ENCODE measurements around the gene MAP3K20.

The MAP3K20 gene

DNA sequence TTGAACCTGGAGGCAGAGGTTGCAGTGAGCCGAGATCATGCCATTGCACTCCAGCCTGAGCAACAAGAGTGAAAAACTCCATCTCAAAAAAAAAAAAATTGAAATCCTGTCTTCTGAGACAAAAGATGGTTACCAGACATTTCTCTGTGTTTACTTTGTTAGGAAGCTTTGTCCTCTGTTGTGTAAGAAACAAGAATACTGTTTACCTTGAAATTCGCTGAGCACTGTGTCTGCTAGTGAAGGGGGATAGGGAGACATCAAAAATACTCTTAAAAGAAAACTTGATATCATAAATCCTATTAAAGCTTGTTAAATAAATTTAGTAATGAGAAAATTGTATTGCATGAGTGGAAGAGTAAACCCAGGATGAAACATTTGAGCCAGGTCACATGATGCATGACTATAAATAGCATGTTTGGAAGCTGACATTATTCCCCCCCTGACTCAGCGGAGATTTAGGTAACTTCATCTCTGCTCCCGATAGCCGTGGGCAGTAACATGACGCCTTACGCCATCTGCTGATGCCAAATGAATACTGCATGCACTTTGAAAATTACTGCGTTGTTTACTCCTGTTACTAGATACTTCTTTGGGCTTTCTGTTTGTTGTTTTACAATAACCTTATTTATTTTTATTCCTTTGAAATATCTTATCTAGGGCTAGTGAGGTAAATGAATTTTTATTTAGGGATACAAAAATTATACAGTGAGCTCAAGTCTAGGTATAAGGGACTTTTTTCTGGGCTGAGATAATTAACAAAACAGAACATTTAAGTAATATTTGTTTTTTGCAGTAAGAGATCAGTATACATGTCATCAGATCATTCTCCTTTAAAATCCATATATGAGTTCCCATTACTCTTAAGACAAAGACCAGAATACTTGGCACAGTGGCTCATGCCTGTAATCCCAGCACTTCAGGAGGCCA, 134.9 kb downstream of the MAP3K20 start:
- Histone ChIP-seq H4K20me1 (no peaks in the 10 kb centered on the region; a peak in 1 of 22 replicates), H3K9me3 (replicated peaks in 1 of 11) (no peaks in the 10 kb centered on the region), H3K4me3 (no peak overlapping the region), H3K27ac (peak overlapping the region in 2 of 11 experiments; percentile 2 to 13; a peak in 1 of 22 replicates), H3K36me3 (peaks cover 12 to 73% (median 39%) of the 10 kb centered on the region in 11 experiments; a peak in 21 of 22 replicates), H3K4me2 (peak overlapping the region in 1 of 11 experiments; percentile 10; a peak in 1 of 22 replicates), H3K9ac (no peak overlapping the region), H3K4me1 (peaks cover 0 to 10% (median 0%) of the 10 kb centered on the region in 10 experiments; a peak in 1 of 20 replicates), H3K27me3 (no peaks in the 10 kb centered on the region)
- no peak for TF ChIP-seq Cebpa-rat (IDR thresholded peaks at IDR 0.05)

DNA sequence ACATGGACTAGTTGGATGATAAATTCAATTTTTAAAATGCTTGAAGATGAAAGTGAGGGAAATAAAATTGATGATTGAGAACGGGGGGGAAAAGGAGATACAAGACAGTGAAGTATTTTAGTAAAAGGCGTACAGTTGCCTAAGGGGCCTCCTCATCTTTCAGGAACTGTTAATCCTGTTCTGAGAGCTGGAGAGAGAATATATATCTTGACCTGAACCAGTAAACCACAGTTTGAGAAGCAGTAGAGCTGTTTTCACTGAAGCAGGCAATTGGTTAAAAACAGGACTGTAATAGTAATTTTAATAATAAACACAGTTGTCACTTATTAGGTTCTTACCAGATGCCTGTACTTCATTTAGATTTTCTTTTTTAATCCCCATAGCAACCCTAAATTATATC, 137.5 kb downstream of the MAP3K20 start:
- H3K4me2 ChIP-seq, result no peak overlapping the region
- H4K20me1 ChIP-seq, result no peaks in the 10 kb centered on the region
- peaks cover 1 to 11% (median 3%) of the 10 kb centered on the region in 10 experiments; a peak in 17 of 20 replicates for H3K4me1 ChIP-seq
- no peak overlapping the region for H3K27ac ChIP-seq
- no peak for TF ChIP-seq Cebpa-rat (IDR thresholded peaks at IDR 0.05)
- peaks cover 12 to 58% (median 35%) of the 10 kb centered on the region in 11 experiments; a peak in 19 of 22 replicates for H3K36me3 ChIP-seq
- no peak overlapping the region for H3K4me3 ChIP-seq
- H3K27me3 ChIP-seq, result no peaks in the 10 kb centered on the region
- no peak overlapping the region for H3K9ac ChIP-seq
- H3K9me3 ChIP-seq (replicated peaks in 1 of 11), result no peaks in the 10 kb centered on the region

DNA sequence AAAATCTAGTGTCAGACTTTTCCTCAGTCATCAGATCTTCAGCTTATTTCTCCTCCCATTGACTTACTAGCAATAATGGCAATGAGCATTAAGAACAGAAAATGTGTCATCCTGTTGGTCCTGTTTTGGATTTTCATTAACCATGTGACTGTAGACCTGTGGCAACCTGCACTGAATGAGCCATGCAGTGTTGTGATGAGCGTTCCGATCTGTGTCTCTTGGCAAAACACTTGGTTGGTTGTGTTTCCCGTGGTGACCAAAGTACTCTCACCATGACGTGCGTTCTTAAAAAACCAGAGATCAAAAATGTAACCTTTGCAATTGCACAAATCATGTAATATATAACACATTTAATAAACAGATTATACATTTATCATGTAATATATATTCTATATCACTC, 138.6 kb downstream of the MAP3K20 start:
- Histone ChIP-seq H3K4me2 (no peak overlapping the region), H3K4me1 (peaks cover 8 to 20% (median 12%) of the 10 kb centered on the region in 10 experiments; a peak in 19 of 20 replicates), H3K27ac (no peak overlapping the region), H3K27me3 (no peaks in the 10 kb centered on the region), H3K4me3 (no peak overlapping the region), H3K36me3 (peaks cover 12 to 57% (median 35%) of the 10 kb centered on the region in 11 experiments; a peak in 19 of 22 replicates), H3K9me3 (replicated peaks in 1 of 11) (no peaks in the 10 kb centered on the region), H3K9ac (no peak overlapping the region), H4K20me1 (no peaks in the 10 kb centered on the region)
- no peak for TF ChIP-seq Cebpa-rat (IDR thresholded peaks at IDR 0.05)

DNA sequence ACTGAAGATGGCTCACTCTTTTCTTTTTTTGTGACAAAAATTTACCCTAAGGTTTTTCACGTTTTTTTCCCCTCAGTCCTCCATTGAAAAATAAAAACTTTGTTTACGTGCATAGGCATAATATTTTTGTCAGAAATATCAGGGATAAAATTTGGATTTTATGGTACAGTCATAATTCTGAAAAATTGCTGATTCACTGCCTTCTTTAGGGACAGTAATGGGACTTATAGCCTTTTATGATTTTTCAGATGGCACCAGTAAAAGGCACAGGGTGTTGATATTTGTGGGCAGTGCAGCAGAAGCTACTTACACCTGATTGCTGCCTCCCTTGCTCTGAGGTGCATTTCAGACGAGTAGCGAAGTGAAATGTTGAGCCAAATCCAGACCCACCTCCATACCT, 139.7 kb downstream of the MAP3K20 start:
- Histone ChIP-seq H3K4me2 (no peak overlapping the region), H3K4me1 (peaks cover 8 to 16% (median 12%) of the 10 kb centered on the region in 10 experiments; a peak in 19 of 20 replicates), H3K27ac (no peak overlapping the region), H3K36me3 (peaks cover 6 to 47% (median 26%) of the 10 kb centered on the region in 11 experiments; a peak in 19 of 22 replicates), H4K20me1 (no peaks in the 10 kb centered on the region), H3K4me3 (no peak overlapping the region), H3K9ac (no peak overlapping the region), H3K9me3 (replicated peaks in 1 of 11) (no peaks in the 10 kb centered on the region), H3K27me3 (no peaks in the 10 kb centered on the region)
- TF ChIP-seq Cebpa-rat (IDR thresholded peaks at IDR 0.05), result no peak

DNA sequence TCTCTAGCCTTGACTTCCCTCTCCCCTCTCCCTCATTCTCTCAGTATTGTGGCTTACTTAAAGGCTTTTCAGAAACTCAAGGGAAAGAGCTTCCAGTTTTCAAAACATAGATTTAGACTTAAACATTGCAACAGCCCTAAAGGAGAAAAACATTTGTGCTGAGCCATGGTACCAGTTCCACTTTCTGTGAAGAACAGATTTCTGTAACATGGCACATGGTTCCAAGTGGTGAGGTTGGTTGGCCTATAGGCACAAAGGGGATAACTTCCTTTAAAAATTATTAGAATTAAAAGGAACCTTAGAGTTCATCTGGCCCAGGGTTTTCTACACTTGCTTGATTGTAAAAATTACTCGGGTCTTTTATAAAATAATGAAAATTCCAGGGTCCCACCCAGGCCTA, 140.4 kb downstream of the MAP3K20 start:
- no peak overlapping the region for H3K4me3 ChIP-seq
- TF ChIP-seq Cebpa-rat (IDR thresholded peaks at IDR 0.05), result no peak
- H4K20me1 ChIP-seq, result no peaks in the 10 kb centered on the region
- H3K27me3 ChIP-seq, result no peaks in the 10 kb centered on the region
- H3K36me3 ChIP-seq, result peaks cover 7 to 50% (median 28%) of the 10 kb centered on the region in 11 experiments; a peak in 20 of 22 replicates
- peaks cover 8 to 16% (median 12%) of the 10 kb centered on the region in 10 experiments; a peak in 19 of 20 replicates for H3K4me1 ChIP-seq
- H3K27ac ChIP-seq, result no peak overlapping the region
- H3K9ac ChIP-seq, result no peak overlapping the region
- H3K9me3 ChIP-seq (replicated peaks in 1 of 11), result no peaks in the 10 kb centered on the region
- H3K4me2 ChIP-seq, result no peak overlapping the region

DNA sequence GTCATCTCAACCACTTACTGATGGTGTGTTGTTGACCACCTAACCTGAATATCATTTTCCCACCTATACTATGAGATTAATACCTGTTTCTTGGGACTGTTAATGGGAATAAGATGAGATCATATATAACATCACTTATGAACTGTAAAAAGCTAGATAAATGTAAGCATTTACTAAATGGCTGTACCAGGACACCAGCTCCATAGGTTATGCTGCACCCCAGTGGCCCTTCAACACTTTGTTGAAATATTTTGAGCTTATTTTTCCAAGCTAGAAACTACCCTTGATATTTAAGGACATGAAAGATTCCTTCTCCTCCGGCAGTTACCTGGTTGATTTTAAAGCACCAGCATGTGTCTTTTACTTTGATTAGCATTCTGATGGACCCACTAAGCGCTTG, 141.0 kb downstream of the MAP3K20 start:
- no peak for TF ChIP-seq Cebpa-rat (IDR thresholded peaks at IDR 0.05)
- H3K4me3 ChIP-seq, result no peak overlapping the region

DNA sequence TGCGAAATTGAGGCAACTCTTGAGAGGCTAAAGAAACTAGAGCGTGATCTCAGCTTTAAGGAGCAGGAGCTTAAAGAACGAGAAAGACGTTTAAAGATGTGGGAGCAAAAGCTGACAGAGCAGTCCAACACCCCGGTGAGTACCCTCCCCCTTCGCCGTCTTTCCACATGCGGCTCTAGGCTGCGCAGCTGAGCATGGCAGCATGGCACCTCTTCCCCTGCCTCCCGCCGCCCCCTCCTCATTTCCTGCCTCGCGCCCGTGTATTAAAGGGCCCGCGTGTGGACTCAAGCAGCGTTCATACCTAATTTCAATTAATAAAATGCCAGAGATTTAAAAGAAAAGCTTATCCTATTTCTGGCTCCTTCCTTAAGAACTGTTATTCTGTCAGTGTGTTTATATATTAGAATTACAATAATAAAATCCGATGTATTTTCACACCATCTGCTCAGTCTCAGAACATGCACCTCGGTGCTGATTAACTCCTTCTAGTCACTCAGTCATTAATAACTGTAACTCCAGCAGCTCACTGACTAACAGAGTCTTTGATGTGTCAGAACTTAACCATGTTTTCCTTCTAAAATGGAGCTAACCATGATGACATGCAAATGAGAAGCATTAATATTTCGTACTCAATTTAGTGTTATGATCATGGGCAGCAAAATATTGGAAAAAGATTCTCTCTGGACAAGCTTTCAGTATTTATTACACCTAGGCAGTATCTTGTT, 141.6 kb downstream of the MAP3K20 start:
- H3K36me3 ChIP-seq, result peaks cover 3 to 50% (median 21%) of the 10 kb centered on the region in 11 experiments; a peak in 14 of 22 replicates
- no peak for TF ChIP-seq Cebpa-rat (IDR thresholded peaks at IDR 0.05)
- no peaks in the 10 kb centered on the region for H4K20me1 ChIP-seq
- no peak overlapping the region for H3K27ac ChIP-seq
- no peaks in the 10 kb centered on the region for H3K27me3 ChIP-seq
- peaks cover 8 to 16% (median 12%) of the 10 kb centered on the region in 10 experiments; a peak in 19 of 20 replicates for H3K4me1 ChIP-seq
- no peak overlapping the region for H3K4me3 ChIP-seq
- no peaks in the 10 kb centered on the region for H3K9me3 ChIP-seq (replicated peaks in 1 of 11)
- no peak overlapping the region for H3K9ac ChIP-seq
- H3K4me2 ChIP-seq, result no peak overlapping the region

More for the DNA sequence above, 141.0 kb downstream of the MAP3K20 start:
- no peaks in the 10 kb centered on the region for H3K27me3 ChIP-seq
- no peak overlapping the region for H3K9ac ChIP-seq
- peaks cover 8 to 16% (median 12%) of the 10 kb centered on the region in 10 experiments; a peak in 19 of 20 replicates for H3K4me1 ChIP-seq
- no peak overlapping the region for H3K4me2 ChIP-seq
- H3K36me3 ChIP-seq, result peaks cover 3 to 50% (median 26%) of the 10 kb centered on the region in 11 experiments; a peak in 15 of 22 replicates
- H3K27ac ChIP-seq, result no peak overlapping the region
- H3K9me3 ChIP-seq (replicated peaks in 1 of 11), result no peaks in the 10 kb centered on the region
- H4K20me1 ChIP-seq, result no peaks in the 10 kb centered on the region

DNA sequence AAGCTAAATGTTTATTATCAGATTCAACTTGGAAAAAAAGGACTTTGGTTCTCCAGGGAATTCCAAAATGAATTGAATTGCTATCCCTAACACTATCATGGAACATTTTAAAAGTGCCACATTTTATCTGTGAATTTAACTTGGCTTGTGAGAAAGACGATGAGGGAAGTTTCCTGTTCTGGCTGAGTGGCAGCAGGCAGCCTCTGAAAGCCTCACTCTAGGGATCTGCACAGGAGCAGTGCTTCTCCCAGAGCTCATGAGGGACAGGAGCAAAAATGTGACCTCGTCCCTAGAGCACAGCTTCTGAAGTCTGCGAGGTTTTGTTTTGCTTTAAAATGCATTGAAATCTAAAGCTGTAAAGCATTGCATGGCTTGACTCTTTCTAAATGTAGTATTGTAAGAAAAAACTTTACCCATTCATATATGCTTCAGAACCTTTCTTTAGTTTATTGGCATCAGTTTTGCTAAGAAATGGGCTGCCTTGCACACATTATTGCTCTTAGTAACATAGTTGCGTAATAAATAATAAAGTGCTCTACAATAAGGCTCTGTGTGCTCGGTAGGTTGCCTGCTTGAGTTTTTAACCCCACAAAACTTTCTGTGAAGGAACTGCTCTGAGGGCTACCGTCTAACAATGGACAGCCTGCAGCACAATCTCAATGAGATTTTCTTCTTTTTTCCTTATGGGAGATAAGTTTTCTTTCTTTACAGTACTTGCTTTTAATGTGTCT, 142.8 kb downstream of the MAP3K20 start:
- H3K36me3 ChIP-seq, result peaks cover 3 to 49% (median 20%) of the 10 kb centered on the region in 11 experiments; a peak in 14 of 22 replicates
- peak overlapping the region; percentile 7 to 46 (median 30); a peak in 15 of 22 replicates for H3K4me2 ChIP-seq
- peak in 8 of 11 experiments; percentile 40 to 92 (median 74); a peak in 14 of 22 replicates for TF ChIP-seq Cebpa-rat (IDR thresholded peaks at IDR 0.05)
- H3K27ac ChIP-seq, result 0 out of 22 replicates have a peak overlapping the region, but pooled peaks of 1 of the 11 experiments have one; percentile 14
- peaks cover 8 to 16% (median 12%) of the 10 kb centered on the region in 10 experiments; a peak in 19 of 20 replicates for H3K4me1 ChIP-seq
- H4K20me1 ChIP-seq, result no peaks in the 10 kb centered on the region
- H3K4me3 ChIP-seq, result no peak overlapping the region
- no peak overlapping the region for H3K9ac ChIP-seq
- no peaks in the 10 kb centered on the region for H3K27me3 ChIP-seq
- no peaks in the 10 kb centered on the region for H3K9me3 ChIP-seq (replicated peaks in 1 of 11)
